Neural crest cell (in vitro differentiated cells): ENCODE results near the gene PRPF40B. TPM values are rescaled to one million over a fixed set of nuclear protein-coding genes. Genes with fewer than 3 reads are reported as not detected.

Experiments used
- DNase-seq: peaks from one replicate; pipeline ENCODE4 v3.0.0; 2021; ENCODE audit warnings: low read depth, mixed read lengths, low spot score
- H3K27ac Mint-ChIP-seq: one replicate; pipeline ENCODE4 v1.8.0; 2021; ENCODE audit warnings: mild to moderate bottlenecking, mixed read lengths; ENCODE audit not compliant: unreplicated experiment
- H3K27me3 Mint-ChIP-seq: 2 replicates; pipeline ENCODE4 v1.8.0; 2021; ENCODE audit warnings: low read depth, mild to moderate bottlenecking, mixed read lengths
- H3K36me3 Mint-ChIP-seq: 2 replicates; pipeline ENCODE4 v1.8.0; 2021; ENCODE audit warnings: low read depth, mild to moderate bottlenecking, mixed read lengths
- H3K4me1 Mint-ChIP-seq: 2 replicates; pipeline ENCODE4 v1.8.0; 2021; ENCODE audit warnings: mixed read lengths
- H3K4me3 Mint-ChIP-seq: one replicate; pipeline ENCODE4 v1.8.0; 2021; ENCODE audit warnings: mild to moderate bottlenecking, mixed read lengths
- H3K9me3 Mint-ChIP-seq: 2 replicates; pipeline ENCODE4 v1.8.0; 2021; ENCODE audit warnings: mixed read lengths
- CTCF ChIP-seq: fragments of 200-600 bp; sonication (generic); conservative IDR thresholded peaks from 2 replicates; pipeline ENCODE4 v1.5.0; 2021; ENCODE audit warnings: antibody characterized with exemption, mild to moderate bottlenecking
- total RNA-seq: library from RNA; stranded (reverse); gene quantifications from 2 replicates; pipeline ENCODE4 v1.2.1, GENCODE V29; 2021

Gene PRPF40B
- total RNA-seq, 1 donor from 2014 or later = 27.0 TPM

GRCh38 chr12:49669796-49670195 lies 46.4 kb downstream of the PRPF40B start:
- no peak for DNase-seq
- H3K36me3 Mint-ChIP-seq = peaks cover 3% of the 10 kb centered on the region
- H3K9me3 Mint-ChIP-seq = no peaks in the 10 kb centered on the region
- TF ChIP-seq CTCF = no peak
- no peak overlapping the region for H3K27ac Mint-ChIP-seq
- no peak overlapping the region for H3K4me3 Mint-ChIP-seq
- H3K4me1 Mint-ChIP-seq = peaks cover 37% of the 10 kb centered on the region
- H3K27me3 Mint-ChIP-seq = no peaks in the 10 kb centered on the region

- H3K27ac Mint-ChIP-seq = no peak overlapping the region
- TF ChIP-seq CTCF = no peak
These were observed 47.8 kb downstream of the PRPF40B start for GRCh38 chr12:49671031-49671765.

GRCh38 chr12:49672301-49673217 lies 49.2 kb downstream of the PRPF40B start:
- DNase-seq = no peak
- H3K27me3 Mint-ChIP-seq = no peaks in the 10 kb centered on the region
- H3K36me3 Mint-ChIP-seq = no peaks in the 10 kb centered on the region
- H3K9me3 Mint-ChIP-seq = no peaks in the 10 kb centered on the region
- TF ChIP-seq CTCF = no peak
- peak overlapping the region; percentile 92 for H3K27ac Mint-ChIP-seq
- H3K4me1 Mint-ChIP-seq = peaks cover 47% of the 10 kb centered on the region
- no peak overlapping the region for H3K4me3 Mint-ChIP-seq

More at GRCh38 chr12:49671031-49671765, 47.8 kb downstream of the PRPF40B start:
- H3K4me3 Mint-ChIP-seq = no peak overlapping the region
- H3K27me3 Mint-ChIP-seq = no peaks in the 10 kb centered on the region
- H3K9me3 Mint-ChIP-seq = no peaks in the 10 kb centered on the region
- no peak for DNase-seq
- peaks cover under 1% of the 10 kb centered on the region for H3K36me3 Mint-ChIP-seq
- H3K4me1 Mint-ChIP-seq = peaks cover 47% of the 10 kb centered on the region

- Mint-ChIP-seq H3K4me3 (peak overlapping the region; percentile 64), H3K27ac (peak overlapping the region; percentile 95), H3K27me3 (no peaks in the 10 kb centered on the region), H3K36me3 (no peaks in the 10 kb centered on the region), H3K9me3 (no peaks in the 10 kb centered on the region), H3K4me1 (peaks cover 47% of the 10 kb centered on the region)
- TF ChIP-seq CTCF = no peak
- peak; percentile 64 for DNase-seq
These were observed 50.3 kb downstream of the PRPF40B start for GRCh38 chr12:49673446-49674317.
